Measurements from ENCODE around the gene TSC22D2. TPM values are rescaled to one million over a fixed set of nuclear protein-coding genes. Genes with fewer than 3 reads are reported as not detected.

TSC22D2 gene
- total RNA-seq, 1 donor = 16.4 TPM

DNA sequence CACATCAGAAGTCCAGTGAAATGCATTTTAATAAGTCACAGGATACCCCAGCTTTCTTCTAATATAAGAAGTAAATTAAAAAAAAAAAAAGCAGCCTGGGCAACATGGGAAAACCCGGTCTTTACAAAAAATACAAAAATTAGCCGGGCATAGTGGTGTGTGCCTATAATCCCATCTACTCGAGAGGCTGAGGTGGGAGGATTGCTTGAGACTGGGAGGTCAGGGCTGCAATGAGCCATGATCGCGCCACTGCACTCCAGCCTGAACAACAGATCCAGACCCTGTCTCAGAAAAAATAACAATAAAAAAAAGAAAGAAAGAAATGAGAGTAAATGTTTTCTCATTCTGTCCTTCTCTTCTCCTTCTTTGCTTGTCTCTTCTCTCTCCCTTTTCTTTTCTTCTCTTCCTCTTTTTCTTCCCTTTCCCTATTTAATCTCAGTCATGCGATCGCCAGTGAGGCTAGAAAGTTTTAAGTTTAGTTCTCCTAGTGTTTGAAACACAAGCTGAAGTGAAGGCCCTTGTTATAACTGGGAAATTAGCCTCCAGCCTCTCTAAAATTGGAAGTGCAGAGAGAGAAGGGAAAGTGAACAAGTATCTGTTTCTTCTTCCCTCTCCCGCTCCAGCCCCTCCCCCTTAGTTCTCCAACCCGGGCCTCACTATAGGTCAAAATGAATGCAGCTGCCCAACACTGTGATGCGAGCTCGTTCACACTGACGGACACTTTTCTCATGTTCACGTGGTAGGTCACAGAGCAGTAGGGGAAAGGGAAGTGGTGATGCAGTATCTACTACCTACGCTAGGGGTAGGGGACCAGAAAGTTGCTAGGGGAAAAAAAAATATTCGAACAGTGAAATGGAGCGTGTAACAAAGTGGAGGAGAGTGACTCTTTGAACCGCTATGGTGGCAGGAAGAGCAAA lies 23.5 kb upstream of the TSC22D2 start:
- TF ChIP-seq, protein P1, sequence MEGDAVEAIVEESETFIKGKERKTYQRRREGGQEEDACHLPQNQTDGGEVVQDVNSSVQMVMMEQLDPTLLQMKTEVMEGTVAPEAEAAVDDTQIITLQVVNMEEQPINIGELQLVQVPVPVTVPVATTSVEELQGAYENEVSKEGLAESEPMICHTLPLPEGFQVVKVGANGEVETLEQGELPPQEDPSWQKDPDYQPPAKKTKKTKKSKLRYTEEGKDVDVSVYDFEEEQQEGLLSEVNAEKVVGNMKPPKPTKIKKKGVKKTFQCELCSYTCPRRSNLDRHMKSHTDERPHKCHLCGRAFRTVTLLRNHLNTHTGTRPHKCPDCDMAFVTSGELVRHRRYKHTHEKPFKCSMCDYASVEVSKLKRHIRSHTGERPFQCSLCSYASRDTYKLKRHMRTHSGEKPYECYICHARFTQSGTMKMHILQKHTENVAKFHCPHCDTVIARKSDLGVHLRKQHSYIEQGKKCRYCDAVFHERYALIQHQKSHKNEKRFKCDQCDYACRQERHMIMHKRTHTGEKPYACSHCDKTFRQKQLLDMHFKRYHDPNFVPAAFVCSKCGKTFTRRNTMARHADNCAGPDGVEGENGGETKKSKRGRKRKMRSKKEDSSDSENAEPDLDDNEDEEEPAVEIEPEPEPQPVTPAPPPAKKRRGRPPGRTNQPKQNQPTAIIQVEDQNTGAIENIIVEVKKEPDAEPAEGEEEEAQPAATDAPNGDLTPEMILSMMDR (IDR thresholded peaks at IDR 0.05; ENCODE audit: insufficient read depth, low read depth, low read length) = no peak
- H3K4me3 ChIP-seq (ENCODE audit: low read depth, low read length) = no peak overlapping the region
- peak; percentile 35 for DNase-seq (ENCODE audit: low read depth)

DNA sequence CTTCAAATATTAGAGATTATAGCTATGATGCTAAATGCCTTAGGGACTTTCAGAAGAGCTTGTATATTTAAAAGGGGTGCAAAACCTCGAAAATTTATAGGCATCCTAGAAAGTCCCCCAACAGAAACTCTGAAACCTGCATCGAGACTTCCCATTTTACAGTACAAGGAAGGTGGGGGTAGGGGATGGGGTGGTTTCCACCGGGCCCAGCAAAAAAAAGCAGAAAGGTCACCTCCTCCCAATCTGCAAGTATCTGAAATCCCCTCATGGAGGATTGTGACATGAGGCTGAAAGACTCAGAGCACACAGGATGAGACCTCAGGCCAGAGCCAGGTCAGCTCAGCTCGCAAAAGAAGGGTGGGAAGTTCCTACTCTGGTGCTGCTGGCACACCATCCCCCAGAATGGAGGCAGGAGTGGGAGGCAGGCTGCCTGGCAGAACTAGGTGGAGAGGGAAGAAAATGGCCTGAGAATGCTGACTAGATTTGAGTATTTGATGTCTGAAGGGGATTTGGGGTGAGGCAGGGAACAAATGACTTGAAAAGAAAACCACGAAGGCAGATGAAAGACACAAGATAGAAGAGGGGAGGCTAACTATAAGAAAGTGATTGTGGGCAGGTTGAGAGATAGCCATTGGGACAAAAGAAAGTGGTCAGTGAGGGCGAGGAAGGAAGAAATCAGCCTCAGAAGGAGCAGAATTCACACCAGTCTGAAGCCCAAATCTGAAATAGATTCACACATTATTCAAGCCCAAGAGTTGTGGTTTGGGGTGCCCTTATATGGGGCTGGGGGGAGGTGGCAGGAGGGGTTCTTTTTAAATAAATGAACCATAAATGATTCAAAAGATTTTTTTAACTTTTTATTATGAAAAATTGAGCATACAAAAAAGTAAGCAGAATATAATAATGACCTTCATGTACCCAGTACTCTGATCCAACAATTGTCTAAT lies 22.5 kb upstream of the TSC22D2 start:
- TF ChIP-seq, protein P1 (IDR thresholded peaks at IDR 0.05; ENCODE audit: insufficient read depth, low read depth, low read length) = no peak
- no peak overlapping the region for H3K4me3 ChIP-seq (ENCODE audit: low read depth, low read length)
- DNase-seq (ENCODE audit: low read depth) = no peak

GRCh38 chr3:150388498-150389418 lies 19.3 kb upstream of the TSC22D2 start:
- no peak for DNase-seq (ENCODE audit: low read depth)
- H3K4me3 ChIP-seq (ENCODE audit: low read depth, low read length) = no peak overlapping the region
- TF ChIP-seq, protein P1 (IDR thresholded peaks at IDR 0.05; ENCODE audit: insufficient read depth, low read depth, low read length) = no peak

- DNase-seq (ENCODE audit: low read depth) = no peak
- TF ChIP-seq, protein P1 (IDR thresholded peaks at IDR 0.05; ENCODE audit: insufficient read depth, low read depth, low read length) = no peak
- no peak overlapping the region for H3K4me3 ChIP-seq (ENCODE audit: low read depth, low read length)
These were observed 18.0 kb upstream of the TSC22D2 start for GRCh38 chr3:150390087-150390486.

DNA sequence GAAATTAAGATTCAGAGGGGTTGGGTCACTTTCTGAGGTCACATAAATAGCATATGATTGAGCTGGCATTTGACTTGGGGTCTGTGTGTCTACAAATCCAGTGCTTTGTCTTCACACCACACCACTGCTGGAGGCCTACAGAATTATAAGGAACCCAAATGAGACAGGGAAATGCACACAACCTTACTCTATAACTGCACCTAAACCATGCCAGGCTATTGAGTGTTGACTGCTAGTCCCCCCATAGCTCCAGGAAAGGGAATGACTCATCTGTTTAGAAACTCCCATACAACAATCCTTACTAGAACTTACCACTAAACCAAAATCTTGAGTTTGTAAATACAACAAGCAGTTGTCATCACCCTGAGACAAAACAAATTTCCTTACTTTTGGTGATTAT lies 16.9 kb upstream of the TSC22D2 start:
- DNase-seq (ENCODE audit: low read depth) = peak; percentile 69
- TF ChIP-seq, protein P1 (IDR thresholded peaks at IDR 0.05; ENCODE audit: insufficient read depth, low read depth, low read length) = no peak
- H3K4me3 ChIP-seq (ENCODE audit: low read depth, low read length) = no peak overlapping the region

DNA sequence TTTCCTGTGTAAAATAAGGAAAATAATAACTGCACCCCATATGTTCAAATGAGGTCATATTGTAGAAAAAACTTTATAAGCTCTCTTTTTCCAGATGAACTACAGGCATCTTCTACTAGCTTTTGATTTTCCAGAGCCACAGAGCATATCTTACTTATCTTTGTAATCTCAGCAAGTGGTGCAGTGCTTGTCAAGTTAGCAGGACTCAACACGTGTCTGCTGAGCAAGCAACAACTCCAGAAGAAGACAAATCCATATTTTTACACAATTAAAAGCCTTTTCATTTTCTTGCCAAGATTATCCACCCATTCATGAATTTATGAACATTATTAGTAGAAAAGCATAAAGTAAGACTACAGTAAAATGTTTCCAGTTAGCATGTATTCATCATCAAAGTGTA lies 14.4 kb upstream of the TSC22D2 start:
- TF ChIP-seq, protein P1 (IDR thresholded peaks at IDR 0.05; ENCODE audit: insufficient read depth, low read depth, low read length) = no peak
- DNase-seq (ENCODE audit: low read depth) = no peak
- H3K4me3 ChIP-seq (ENCODE audit: low read depth, low read length) = no peak overlapping the region
